Measurements from ENCODE around the gene TMEM273. TPM values are rescaled to one million over a fixed set of nuclear protein-coding genes. Genes with fewer than 3 reads are reported as not detected.

TMEM273 gene
- total RNA-seq, 1 donor from 2014 or later = 0.39 TPM

GRCh38 chr10:49140304-49141177 lies 47.6 kb downstream of the TMEM273 start:
- Mint-ChIP-seq H3K4me3 (ENCODE audit: unreplicated experiment) (no peak overlapping the region), H3K27ac (ENCODE audit: unreplicated experiment) (no peak overlapping the region)

GRCh38 chr10:49139846-49140195 lies 48.4 kb downstream of the TMEM273 start:
- Mint-ChIP-seq H3K27me3 (ENCODE audit: unreplicated experiment) (peaks cover 3% of the 10 kb centered on the region), H3K4me1 (ENCODE audit: low read depth, unreplicated experiment) (peaks cover 18% of the 10 kb centered on the region), H3K27ac (ENCODE audit: unreplicated experiment) (no peak overlapping the region), H3K4me3 (ENCODE audit: unreplicated experiment) (no peak overlapping the region), H3K9me3 (ENCODE audit: unreplicated experiment) (peaks cover 7% of the 10 kb centered on the region), H3K36me3 (ENCODE audit: unreplicated experiment) (no peaks in the 10 kb centered on the region)
- no peak for TF ChIP-seq CTCF (IDR thresholded peaks at IDR 0.05; ENCODE audit: partially characterized antibody, unreplicated experiment)
- no peak for DNase-seq

More at GRCh38 chr10:49140304-49141177, 47.6 kb downstream of the TMEM273 start:
- Mint-ChIP-seq H3K9me3 (ENCODE audit: unreplicated experiment) (peaks cover 2% of the 10 kb centered on the region), H3K4me1 (ENCODE audit: low read depth, unreplicated experiment) (peaks cover 23% of the 10 kb centered on the region), H3K27me3 (ENCODE audit: unreplicated experiment) (peaks cover 3% of the 10 kb centered on the region), H3K36me3 (ENCODE audit: unreplicated experiment) (peaks cover 4% of the 10 kb centered on the region)
- no peak for TF ChIP-seq CTCF (IDR thresholded peaks at IDR 0.05; ENCODE audit: partially characterized antibody, unreplicated experiment)
- no peak for DNase-seq

- no peaks in the 10 kb centered on the region for H3K36me3 Mint-ChIP-seq (ENCODE audit: unreplicated experiment)
- DNase-seq = no peak
- H3K27me3 Mint-ChIP-seq (ENCODE audit: unreplicated experiment) = peaks cover 3% of the 10 kb centered on the region
- H3K9me3 Mint-ChIP-seq (ENCODE audit: unreplicated experiment) = peaks cover 8% of the 10 kb centered on the region
- H3K4me1 Mint-ChIP-seq (ENCODE audit: low read depth, unreplicated experiment) = peaks cover 15% of the 10 kb centered on the region
- no peak overlapping the region for H3K4me3 Mint-ChIP-seq (ENCODE audit: unreplicated experiment)
- no peak for TF ChIP-seq CTCF (IDR thresholded peaks at IDR 0.05; ENCODE audit: partially characterized antibody, unreplicated experiment)
- H3K27ac Mint-ChIP-seq (ENCODE audit: unreplicated experiment) = no peak overlapping the region
Measured at GRCh38 chr10:49139028-49139845, 49.0 kb downstream of the TMEM273 start.

- TF ChIP-seq CTCF (IDR thresholded peaks at IDR 0.05; ENCODE audit: partially characterized antibody, unreplicated experiment) = no peak
- Mint-ChIP-seq H3K27ac (ENCODE audit: unreplicated experiment) (no peak overlapping the region), H3K4me1 (ENCODE audit: low read depth, unreplicated experiment) (peaks cover 11% of the 10 kb centered on the region), H3K9me3 (ENCODE audit: unreplicated experiment) (peaks cover 6% of the 10 kb centered on the region), H3K4me3 (ENCODE audit: unreplicated experiment) (no peak overlapping the region), H3K27me3 (ENCODE audit: unreplicated experiment) (no peaks in the 10 kb centered on the region), H3K36me3 (ENCODE audit: unreplicated experiment) (no peaks in the 10 kb centered on the region)
- no peak for DNase-seq
Measured at GRCh38 chr10:49138361-49138891, 49.8 kb downstream of the TMEM273 start.
